Fibroblast of lung (primary cell): ENCODE results near the gene TPRX1.

ENCODE experiments used
- EZH2 ChIP-seq: IDR thresholded peaks from 2 replicates; pipeline ENCODE4 v1.5.1; 2012; ENCODE audit warnings: low read length, control low read depth, mild to moderate bottlenecking; ENCODE audit errors: missing control alignments
- TF ChIP-seq, protein P1 (sequence below), 2 donors: IDR thresholded peaks in 1 of 2; conservative IDR thresholded peaks in 1 of 2; 1 replicate in 1 of 2; 2 replicates in 1 of 2; pipeline ENCODE4 v1.5.1; 2011 to 2012; ENCODE audit warnings: low read length in 2 of 2, control low read depth in 1 of 2, inconsistent platforms in 1 of 2, low read depth in 1 of 2, mild to moderate bottlenecking in 1 of 2

DNA sequence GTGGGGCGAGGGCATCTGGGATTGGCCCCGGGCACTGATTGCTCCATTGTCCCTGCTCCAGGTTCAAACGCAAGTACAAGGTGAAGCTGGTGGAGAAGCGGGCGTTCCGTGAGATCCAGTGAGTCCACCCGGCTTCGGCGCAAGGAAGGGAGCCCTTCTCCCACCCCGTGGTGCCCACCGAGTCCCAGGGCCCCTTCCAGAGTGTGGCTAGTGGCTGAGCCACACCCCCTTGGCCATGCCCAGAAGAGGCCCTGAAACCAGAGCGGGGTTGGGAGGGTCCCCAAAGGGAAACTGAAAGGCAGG is 47.8 kb downstream of the TPRX1 start:
- TF ChIP-seq, protein P1, sequence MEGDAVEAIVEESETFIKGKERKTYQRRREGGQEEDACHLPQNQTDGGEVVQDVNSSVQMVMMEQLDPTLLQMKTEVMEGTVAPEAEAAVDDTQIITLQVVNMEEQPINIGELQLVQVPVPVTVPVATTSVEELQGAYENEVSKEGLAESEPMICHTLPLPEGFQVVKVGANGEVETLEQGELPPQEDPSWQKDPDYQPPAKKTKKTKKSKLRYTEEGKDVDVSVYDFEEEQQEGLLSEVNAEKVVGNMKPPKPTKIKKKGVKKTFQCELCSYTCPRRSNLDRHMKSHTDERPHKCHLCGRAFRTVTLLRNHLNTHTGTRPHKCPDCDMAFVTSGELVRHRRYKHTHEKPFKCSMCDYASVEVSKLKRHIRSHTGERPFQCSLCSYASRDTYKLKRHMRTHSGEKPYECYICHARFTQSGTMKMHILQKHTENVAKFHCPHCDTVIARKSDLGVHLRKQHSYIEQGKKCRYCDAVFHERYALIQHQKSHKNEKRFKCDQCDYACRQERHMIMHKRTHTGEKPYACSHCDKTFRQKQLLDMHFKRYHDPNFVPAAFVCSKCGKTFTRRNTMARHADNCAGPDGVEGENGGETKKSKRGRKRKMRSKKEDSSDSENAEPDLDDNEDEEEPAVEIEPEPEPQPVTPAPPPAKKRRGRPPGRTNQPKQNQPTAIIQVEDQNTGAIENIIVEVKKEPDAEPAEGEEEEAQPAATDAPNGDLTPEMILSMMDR (conservative IDR thresholded peaks at IDR 0.05 in 1 of 2, IDR thresholded peaks at IDR 0.05 in 1 of 2; ENCODE audit: low read depth in 1 of 2, low read length in 2 of 2) = no peak
- no peak for TF ChIP-seq EZH2
